Adrenal gland (tissue), 5 donors: ENCODE results near the gene FCRLA.

ENCODE experiments used
- POLR2A ChIP-seq, 2 donors: fragments of 450-650 bp; IDR thresholded peaks; one replicate each; pipeline ENCODE4 v1.6.1; 2017; ENCODE audit warnings: antibody characterized with exemption in 2 of 2, mild to moderate bottlenecking in 2 of 2, moderate library complexity in 1 of 2
- TF ChIP-seq, protein P1 (sequence below), 6 experiments: fragments of 450-650 bp in 4 of 6; fragments of 200-600 bp in 2 of 6; sonication (generic) in 1 of 6; IDR thresholded peaks; 1 replicate in 5 of 6; 2 replicates in 1 of 6; pipeline versions ENCODE4 v1.5.1 to v1.8.0; 2016 to 2021; ENCODE audit warnings: antibody characterized with exemption in 6 of 6, mild to moderate bottlenecking in 2 of 6, moderate library complexity in 1 of 6
- donor health status: DM: no; HTN: no; CAD: no.

DNA sequence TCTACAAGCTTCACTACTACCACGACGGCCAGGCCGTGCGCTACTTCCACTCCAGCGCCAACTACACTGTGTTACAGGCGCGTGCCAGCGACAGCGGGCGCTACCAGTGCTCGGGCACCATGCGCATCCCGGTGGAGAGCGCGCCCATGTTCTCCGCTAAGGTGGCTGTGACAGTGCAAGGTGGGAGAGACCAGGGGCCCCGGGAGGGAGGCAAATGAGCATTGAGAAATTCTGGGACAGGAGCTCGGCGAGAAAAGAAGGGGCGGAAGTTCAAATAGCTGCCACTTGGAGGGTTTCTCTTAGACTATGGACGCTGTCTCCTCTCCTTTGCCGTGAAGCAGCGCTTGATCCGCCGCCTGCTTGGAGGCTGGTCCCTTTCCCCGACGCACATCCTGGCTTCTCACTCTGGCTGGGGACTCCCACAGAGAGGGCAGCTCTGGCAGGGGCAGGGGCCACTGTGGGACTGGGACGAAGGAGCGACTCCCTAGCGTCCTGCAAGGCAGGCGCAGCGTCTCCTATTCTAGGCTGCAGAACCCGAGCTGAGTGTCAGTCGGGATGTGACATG is 19.0 kb downstream of the FCRLA start:
- TF ChIP-seq, protein P1, sequence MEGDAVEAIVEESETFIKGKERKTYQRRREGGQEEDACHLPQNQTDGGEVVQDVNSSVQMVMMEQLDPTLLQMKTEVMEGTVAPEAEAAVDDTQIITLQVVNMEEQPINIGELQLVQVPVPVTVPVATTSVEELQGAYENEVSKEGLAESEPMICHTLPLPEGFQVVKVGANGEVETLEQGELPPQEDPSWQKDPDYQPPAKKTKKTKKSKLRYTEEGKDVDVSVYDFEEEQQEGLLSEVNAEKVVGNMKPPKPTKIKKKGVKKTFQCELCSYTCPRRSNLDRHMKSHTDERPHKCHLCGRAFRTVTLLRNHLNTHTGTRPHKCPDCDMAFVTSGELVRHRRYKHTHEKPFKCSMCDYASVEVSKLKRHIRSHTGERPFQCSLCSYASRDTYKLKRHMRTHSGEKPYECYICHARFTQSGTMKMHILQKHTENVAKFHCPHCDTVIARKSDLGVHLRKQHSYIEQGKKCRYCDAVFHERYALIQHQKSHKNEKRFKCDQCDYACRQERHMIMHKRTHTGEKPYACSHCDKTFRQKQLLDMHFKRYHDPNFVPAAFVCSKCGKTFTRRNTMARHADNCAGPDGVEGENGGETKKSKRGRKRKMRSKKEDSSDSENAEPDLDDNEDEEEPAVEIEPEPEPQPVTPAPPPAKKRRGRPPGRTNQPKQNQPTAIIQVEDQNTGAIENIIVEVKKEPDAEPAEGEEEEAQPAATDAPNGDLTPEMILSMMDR (IDR thresholded peaks at IDR 0.05): peak in 3 of 6 experiments; percentile 13 to 33 (median 27)
- TF ChIP-seq POLR2A (IDR thresholded peaks at IDR 0.05): no peak
